Transverse colon (tissue), 4 donors: ENCODE measurements around the gene NDRG3.

Experiments used
- CTCF ChIP-seq, 5 experiments: fragments of 200-600 bp in 3 of 5; fragments of 450-650 bp in 2 of 5; sonication (generic) in 3 of 5; IDR thresholded peaks; 1 replicate in 2 of 5; 2 replicates in 3 of 5; pipeline ENCODE4 v1.5.1; 2016 to 2017; ENCODE audit warnings: antibody characterized with exemption in 5 of 5, inconsistent platforms in 3 of 5, mild to moderate bottlenecking in 2 of 5, moderate library complexity in 1 of 5
- POLR2A ChIP-seq: fragments of 450-650 bp; IDR thresholded peaks from one replicate; pipeline ENCODE4 v1.6.1; 2016; ENCODE audit warnings: antibody characterized with exemption, mild to moderate bottlenecking, moderate library complexity
- POLR2AphosphoS5 ChIP-seq, 3 donors: sonication (generic); formaldehyde crosslinking; IDR thresholded peaks; one replicate each; pipeline ENCODE4 v1.6.1; 2016; ENCODE audit warnings: antibody characterized with exemption in 3 of 3

DNA sequence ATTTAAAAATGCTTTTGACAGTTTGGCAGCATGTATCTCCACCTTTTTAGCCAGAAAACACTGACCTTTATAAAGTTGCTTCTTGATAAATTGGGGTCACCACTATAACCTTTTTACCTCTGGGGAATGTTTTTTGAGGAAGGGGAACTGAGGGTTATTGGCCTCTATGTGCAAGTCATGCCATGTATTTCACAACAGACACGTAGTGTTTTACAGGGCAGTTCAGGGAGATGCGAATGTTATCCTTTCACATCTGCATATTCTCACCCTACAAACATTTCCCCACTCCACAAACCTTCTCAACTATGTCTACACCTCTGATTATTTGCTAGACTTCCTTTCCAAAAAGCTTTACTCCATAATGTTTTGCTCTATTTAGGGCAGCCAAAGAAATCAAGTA, 82.9 kb downstream of the NDRG3 start:
- TF ChIP-seq POLR2AphosphoS5 (IDR thresholded peaks at IDR 0.05) (no peak), CTCF (IDR thresholded peaks at IDR 0.05) (no peak), POLR2A (no peak)
